OCI-LY7 (cell line): Measurements from ENCODE around the gene CNTF. TPM values are rescaled to one million over a fixed set of nuclear protein-coding genes. Genes with fewer than 3 reads are reported as not detected.
"Not testable (repeated sequence)": the region's sequence is repeated elsewhere in the genome, so short reads cannot be mapped to it uniquely, and the experiment has no call there.

Source experiments
- Bru-seq: library from RNA; stranded (reverse); fragments of 400-500 nt; gene quantifications from one replicate; lab custom pipeline; 2021; lab: Mats Ljungman, UMichigan
- BruChase-seq, 2 experiments: library from RNA; stranded (reverse); fragments of 400-500 nt; gene quantifications; one replicate each; lab custom pipeline; 2021; lab: Mats Ljungman, UMichigan
- BruUV-seq: library from RNA; stranded (reverse); fragments of 400-500 nt; replicated peaks from 2 replicates; lab custom pipeline; 2021; lab: Mats Ljungman, UMichigan
- CTCF ChIA-PET: fragments of 300-600 bp; sonication (Branson Sonifier 250); formaldehyde crosslinking; loops from one replicate; lab custom pipeline; 2022; ENCODE audit warnings: antibody characterized with exemption; ENCODE audit not compliant: unreplicated experiment; lab: Charles Lee
- POLR2A ChIA-PET: fragments of 300-600 bp; sonication (Branson Sonifier 250); formaldehyde crosslinking; loops from one replicate; lab custom pipeline; 2022; ENCODE audit warnings: antibody characterized with exemption; lab: Charles Lee
- DNase-seq: peaks from one replicate; pipeline ENCODE4 v3.0.0-alpha.2; 2015; ENCODE audit warnings: low spot score
- H2AFZ ChIP-seq: fragments of 200-600 bp; sonication (generic), shearing (Covaris generic); 2 replicates; pipeline ENCODE4 v1.6.1; 2014; ENCODE audit warnings: mild to moderate bottlenecking, antibody characterized with exemption, low read length, moderate library complexity
- H3K27ac ChIP-seq: fragments of 200-600 bp; sonication (generic); 2 replicates; pipeline ENCODE4 v1.5.1; 2014; ENCODE audit warnings: mixed run types, low read depth, mild to moderate bottlenecking, moderate library complexity, low read length, inconsistent platforms; ENCODE audit not compliant: poor library complexity, severe bottlenecking
- H3K36me3 ChIP-seq: fragments of 200-600 bp; sonication (generic); 2 replicates; pipeline ENCODE4 v1.6.1; 2014; ENCODE audit warnings: mild to moderate bottlenecking, antibody characterized with exemption, low read length, moderate library complexity, mixed read lengths; ENCODE audit not compliant: insufficient read depth
- H3K4me1 ChIP-seq: fragments of 200-600 bp; sonication (generic); 2 replicates; pipeline ENCODE4 v1.5.1; 2014; ENCODE audit warnings: mild to moderate bottlenecking, low read length; ENCODE audit not compliant: insufficient read depth, poor library complexity, severe bottlenecking
- H3K4me2 ChIP-seq: fragments of 200-600 bp; sonication (generic); 2 replicates; pipeline ENCODE4 v1.6.1; 2014; ENCODE audit warnings: mild to moderate bottlenecking, low read length
- H3K4me3 ChIP-seq: fragments of 200-600 bp; sonication (generic); 2 replicates; pipeline ENCODE4 v1.5.1; 2014; ENCODE audit warnings: mild to moderate bottlenecking, low read depth, low read length; ENCODE audit not compliant: poor library complexity, severe bottlenecking
- H3K79me2 ChIP-seq: fragments of 200-600 bp; sonication (generic); 2 replicates; pipeline ENCODE4 v1.6.1; 2016; ENCODE audit warnings: low read depth, mild to moderate bottlenecking, low read length, moderate library complexity, mixed read lengths; ENCODE audit not compliant: insufficient read depth
- H3K9me2 ChIP-seq: fragments of 200-600 bp; sonication (generic); 2 replicates; pipeline ENCODE4 v1.6.1; 2016; ENCODE audit warnings: mild to moderate bottlenecking, low read length, mixed read lengths; ENCODE audit not compliant: insufficient read depth
- H3K9me3 ChIP-seq: fragments of 200-600 bp; sonication (generic); 2 replicates; pipeline ENCODE4 v1.6.1; 2014; ENCODE audit warnings: mild to moderate bottlenecking, mixed run types, low read length, mixed read lengths
- H4K20me1 ChIP-seq: fragments of 200-600 bp; sonication (generic); 2 replicates; pipeline ENCODE4 v1.6.1; 2014; ENCODE audit warnings: mild to moderate bottlenecking, antibody characterized with exemption, low read length, moderate library complexity, mixed read lengths; ENCODE audit not compliant: insufficient read depth
- CTCF ChIP-seq: fragments of 200-600 bp; sonication (generic); conservative IDR thresholded peaks from 2 replicates; pipeline ENCODE4 v1.5.1; 2014; ENCODE audit warnings: mild to moderate bottlenecking, antibody characterized with exemption, low read length, moderate library complexity, mixed read lengths
- EZH2phosphoT487 ChIP-seq: fragments of 200-600 bp; sonication (generic); IDR thresholded peaks from 2 replicates; pipeline ENCODE4 v1.6.1; 2018; ENCODE audit warnings: low read depth, borderline replicate concordance, mild to moderate bottlenecking, mixed run types, antibody characterized with exemption, low read length, moderate library complexity, mixed read lengths
- intact Hi-C: fragments of 100-400 bp; cut with micrococcal nuclease; formaldehyde crosslinking; loops from one replicate; pipeline ENCODE4 v1.10.0; 2022; ENCODE audit not compliant: unreplicated experiment
- long read RNA-seq: library from polyadenylated mRNA; stranded (forward); transcript quantifications from one replicate; pipeline ENCODE4 v2.0.0, GENCODE V29; 2022
- total RNA-seq, 2 experiments: library from RNA; depleted of rRNA in 1 of 2; stranded (reverse); fragments of >200 nt in 1 of 2; shearing (Covaris generic) in 1 of 2; gene quantifications; 2 replicates each; pipeline ENCODE4 v1.2.3, GENCODE V29; 2014 to 2022

Gene CNTF
- total RNA-seq (2014; rRNA removed; shearing (Covaris generic)) (3.1 and 3.4 TPM in 2 replicates), total RNA-seq (2022) (3.3 and 3.5 TPM in 2 replicates), Bru-seq, nascent RNA (percentile 93 among the genes with signal in this experiment), BruChase-seq, experiment 1, labeled RNA remaining after a 6-hour chase (percentile 80 among the genes with signal in this experiment), BruChase-seq, experiment 2, labeled RNA remaining after a 2-hour chase (percentile 86 among the genes with signal in this experiment)
- long read RNA-seq: 0 reads

GRCh38 chr11:58622344-58622743 is at the start of gene CNTF:
TSS of gene CNTF (plus strand) at chr11:58622665. CDS start at chr11:58622753, 88 bp downstream.
- ChIA-PET CTCF (no interaction called here), POLR2A (interaction anchor here (0.7 to 2.7 kb wide), 3 partner anchors 12 to 54 kb away, joined by 3 to 9 read pairs (median 4); no protein-coding TSS in a partner anchor)
- Histone ChIP-seq H3K79me2 (no peaks in the 10 kb centered on the region), H2AFZ (no peak within 1 kb of the TSS), H3K27ac (no peak within 1 kb of the TSS), H4K20me1 (no peaks in the 10 kb centered on the region), H3K4me3 (no peak within 1 kb of the TSS), H3K9me2 (no peaks in the 10 kb centered on the region; the same call in 1 of the 2 replicates), H3K36me3 (peaks cover 98% of the 10 kb centered on the region), H3K9me3 (no peaks in the 10 kb centered on the region), H3K4me1 (peaks cover 12% of the 10 kb centered on the region), H3K4me2 (no peak within 1 kb of the TSS)
- BruUV-seq: no TSS peak
- DNase-seq: no peak
- intact Hi-C loops: no loop called here
- TF ChIP-seq EZH2phosphoT487: no peak
- no peak for TF ChIP-seq CTCF

GRCh38 chr11:58572906-58573305 is 49.6 kb upstream of the CNTF start:
- H3K4me2 ChIP-seq: peak overlapping the region; percentile 96
- CTCF ChIA-PET, intact Hi-C loops, H3K9me2 ChIP-seq, H3K9me3 ChIP-seq, BruUV-seq, H4K20me1 ChIP-seq, DNase-seq, H2AFZ ChIP-seq: not testable (repeated sequence)
- H3K36me3 ChIP-seq: peaks cover 36% of the 10 kb centered on the region
- peak overlapping the region; percentile 79 for H3K4me3 ChIP-seq
- peak overlapping the region; percentile 95 for H3K27ac ChIP-seq
- peaks cover 50% of the 10 kb centered on the region for H3K4me1 ChIP-seq
- POLR2A ChIA-PET: interaction anchor here (0.7 to 0.9 kb wide), 2 partner anchors 12 to 34 kb away, joined by 4 to 7 read pairs; no protein-coding TSS in a partner anchor
- H3K79me2 ChIP-seq: peaks cover 87% of the 10 kb centered on the region

- POLR2A ChIA-PET: interaction anchor here (0.7 to 0.9 kb wide), 2 partner anchors 13 to 34 kb away, joined by 4 to 7 read pairs; no protein-coding TSS in a partner anchor
- H3K36me3 ChIP-seq: peaks cover 31% of the 10 kb centered on the region
- H3K4me2 ChIP-seq: peak overlapping the region; percentile 96
- H3K4me1 ChIP-seq: peaks cover 43% of the 10 kb centered on the region
- peak overlapping the region; percentile 95 for H3K27ac ChIP-seq
- no peaks in the 10 kb centered on the region for H3K9me2 ChIP-seq
- H3K79me2 ChIP-seq: peaks cover 81% of the 10 kb centered on the region
- no peaks in the 10 kb centered on the region for H3K9me3 ChIP-seq
- peak; percentile 78 for DNase-seq
- peak overlapping the region; percentile 79 for H3K4me3 ChIP-seq
- no peak overlapping the region for H2AFZ ChIP-seq
- H4K20me1 ChIP-seq: peaks cover 7% of the 10 kb centered on the region
- CTCF ChIA-PET: no interaction called here
- intact Hi-C loops: no loop called here
- no TSS peak for BruUV-seq
- no peak for TF ChIP-seq EZH2phosphoT487
- no peak for TF ChIP-seq CTCF
Observed at GRCh38 chr11:58573451-58574104, 48.9 kb upstream of the CNTF start.
